ENCODE data around the gene MCTP1. TPM values are rescaled to one million over a fixed set of nuclear protein-coding genes. Genes with fewer than 3 reads are reported as not detected.
"Not testable (repeated sequence)": the region's sequence is repeated elsewhere in the genome, so short reads cannot be mapped to it uniquely, and the experiment has no call there.

The MCTP1 gene
- total RNA-seq, 4 donors from 2014 or later = 3.5 to 19.8 (median 5.8) TPM

DNA sequence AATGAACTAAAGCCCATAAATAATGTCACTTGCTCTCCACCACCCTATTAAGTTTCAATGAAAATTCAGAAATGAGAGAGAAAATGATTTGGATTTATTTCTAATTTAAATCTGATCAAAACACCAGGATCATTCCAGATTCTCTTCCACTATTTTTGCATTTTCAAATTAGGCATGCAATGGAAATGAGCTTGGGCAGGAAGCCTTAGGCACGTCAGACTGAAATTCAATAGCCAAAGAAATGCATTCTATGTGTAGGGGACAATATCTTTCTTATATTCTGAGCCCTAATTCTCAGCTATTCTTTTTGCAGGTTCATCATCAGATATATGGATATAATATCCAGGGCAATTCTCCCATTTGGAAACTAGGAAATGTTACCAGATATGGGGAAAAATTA, 132.8 kb downstream of the MCTP1 start:
- Histone ChIP-seq H3K27ac (no peak overlapping the region), H3K4me3 (peak overlapping the region in 1 of 4 donors; percentile 21), H3K27me3 (no peaks in the 10 kb centered on the region), H3K4me1 (no peaks in the 10 kb centered on the region), H3K9me3 (peaks cover 0 to 5% (median 0%) of the 10 kb centered on the region in 3 donors), H3K36me3 (no peaks in the 10 kb centered on the region)
- intact Hi-C loops (cut with DNase I) = no loop called here
- TF ChIP-seq, protein P1, sequence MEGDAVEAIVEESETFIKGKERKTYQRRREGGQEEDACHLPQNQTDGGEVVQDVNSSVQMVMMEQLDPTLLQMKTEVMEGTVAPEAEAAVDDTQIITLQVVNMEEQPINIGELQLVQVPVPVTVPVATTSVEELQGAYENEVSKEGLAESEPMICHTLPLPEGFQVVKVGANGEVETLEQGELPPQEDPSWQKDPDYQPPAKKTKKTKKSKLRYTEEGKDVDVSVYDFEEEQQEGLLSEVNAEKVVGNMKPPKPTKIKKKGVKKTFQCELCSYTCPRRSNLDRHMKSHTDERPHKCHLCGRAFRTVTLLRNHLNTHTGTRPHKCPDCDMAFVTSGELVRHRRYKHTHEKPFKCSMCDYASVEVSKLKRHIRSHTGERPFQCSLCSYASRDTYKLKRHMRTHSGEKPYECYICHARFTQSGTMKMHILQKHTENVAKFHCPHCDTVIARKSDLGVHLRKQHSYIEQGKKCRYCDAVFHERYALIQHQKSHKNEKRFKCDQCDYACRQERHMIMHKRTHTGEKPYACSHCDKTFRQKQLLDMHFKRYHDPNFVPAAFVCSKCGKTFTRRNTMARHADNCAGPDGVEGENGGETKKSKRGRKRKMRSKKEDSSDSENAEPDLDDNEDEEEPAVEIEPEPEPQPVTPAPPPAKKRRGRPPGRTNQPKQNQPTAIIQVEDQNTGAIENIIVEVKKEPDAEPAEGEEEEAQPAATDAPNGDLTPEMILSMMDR (IDR thresholded peaks at IDR 0.05) = no peak
- TF ChIP-seq POLR2A (IDR thresholded peaks at IDR 0.05) = no peak
- DNase-seq = no peak
- 41 to 45% methylated on average over 1 of the region's 1 CpG for WGBS, 2 donors

DNA sequence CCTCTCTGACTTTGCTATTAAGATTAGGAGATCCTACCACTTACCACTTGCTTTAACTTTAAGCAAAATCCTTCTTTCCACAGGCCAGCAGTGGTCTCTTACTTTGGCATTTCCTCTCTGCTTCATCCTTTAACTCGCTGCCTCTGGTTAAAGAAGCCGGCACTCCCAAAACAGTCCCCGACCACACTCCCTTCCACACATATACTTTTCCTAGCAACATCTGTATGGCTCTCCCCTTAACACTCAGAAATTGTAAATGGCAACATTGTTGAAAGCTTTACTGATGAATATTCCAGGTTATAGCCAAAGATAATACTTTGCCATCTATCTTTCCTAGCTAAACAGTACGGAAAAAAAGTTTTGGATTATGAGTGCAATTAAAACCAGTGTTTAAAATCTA, 133.2 kb downstream of the MCTP1 start:
- no peak for TF ChIP-seq POLR2A (IDR thresholded peaks at IDR 0.05)
- TF ChIP-seq, protein P1 (IDR thresholded peaks at IDR 0.05) = no peak
- Histone ChIP-seq H3K27ac (no peak overlapping the region), H3K27me3 (no peaks in the 10 kb centered on the region), H3K4me1 (no peaks in the 10 kb centered on the region), H3K36me3 (no peaks in the 10 kb centered on the region), H3K4me3 (no peak overlapping the region), H3K9me3 (peaks cover 0 to 5% (median 0%) of the 10 kb centered on the region in 3 donors)
- WGBS, 2 donors = 72 to 80% methylated on average over 4 of the region's 4 CpGs
- DNase-seq = no peak
- intact Hi-C loops (cut with DNase I) = no loop called here

DNA sequence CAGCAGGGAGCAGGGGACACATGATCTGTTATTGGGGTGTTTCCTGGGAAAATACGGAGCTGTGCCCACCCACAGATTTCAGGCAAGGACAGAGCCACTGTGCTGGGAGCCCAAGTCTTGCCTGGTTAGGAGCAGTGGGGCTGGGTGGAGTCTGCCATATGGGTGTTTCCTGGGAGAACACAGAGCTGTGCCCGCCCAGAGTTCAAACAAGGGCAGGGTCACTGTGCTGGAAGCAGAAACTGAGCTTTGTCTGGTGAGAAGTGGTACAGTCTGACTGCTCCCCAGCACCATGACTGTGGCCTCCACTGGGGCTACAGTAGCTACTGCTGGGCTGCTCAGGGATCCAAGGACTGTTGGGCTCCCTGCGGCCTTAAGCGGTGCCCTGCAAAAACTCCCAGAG, 135.5 kb downstream of the MCTP1 start:
- Histone ChIP-seq H3K4me3 (no peak overlapping the region), H3K4me1 (no peaks in the 10 kb centered on the region), H3K27ac (no peak overlapping the region), H3K27me3 (no peaks in the 10 kb centered on the region), H3K9me3 (peaks cover 0 to 5% (median 0%) of the 10 kb centered on the region in 3 donors), H3K36me3 (no peaks in the 10 kb centered on the region)
- WGBS, 2 donors = 80 to 100% methylated on average over 2 of the region's 4 CpGs
- intact Hi-C loops (cut with DNase I) = no loop called here
- no peak for TF ChIP-seq POLR2A (IDR thresholded peaks at IDR 0.05)
- TF ChIP-seq, protein P1 (IDR thresholded peaks at IDR 0.05) = no peak
- DNase-seq = no peak

DNA sequence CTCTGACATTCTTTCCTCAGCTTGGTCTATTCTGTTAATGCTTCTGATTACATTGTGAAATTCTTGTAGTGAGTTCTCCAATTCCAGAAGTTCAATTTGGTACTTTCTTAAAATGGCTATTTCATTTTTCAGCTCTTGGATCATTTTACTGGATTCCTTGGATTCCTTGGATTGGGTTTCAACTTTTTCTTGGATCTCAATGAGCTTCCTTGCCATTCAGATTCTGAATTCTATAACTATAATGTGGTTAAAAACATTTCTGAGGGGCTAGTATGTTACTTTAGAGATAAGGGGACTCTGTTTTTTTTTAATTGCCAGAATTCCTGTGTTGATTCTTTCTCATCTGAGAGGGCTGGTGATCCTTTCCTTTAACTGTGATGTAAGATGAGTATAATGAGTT, 136.4 kb downstream of the MCTP1 start:
- TF ChIP-seq, protein P1 (IDR thresholded peaks at IDR 0.05) = no peak
- TF ChIP-seq POLR2A (IDR thresholded peaks at IDR 0.05) = no peak
- no peaks in the 10 kb centered on the region for H3K4me1 ChIP-seq
- no peaks in the 10 kb centered on the region for H3K36me3 ChIP-seq
- DNase-seq = no peak
- peaks cover 0 to 5% (median 0%) of the 10 kb centered on the region in 3 donors for H3K9me3 ChIP-seq
- intact Hi-C loops (cut with DNase I) = no loop called here
- no peak overlapping the region for H3K4me3 ChIP-seq
- H3K27me3 ChIP-seq = no peaks in the 10 kb centered on the region
- H3K27ac ChIP-seq = no peak overlapping the region

DNA sequence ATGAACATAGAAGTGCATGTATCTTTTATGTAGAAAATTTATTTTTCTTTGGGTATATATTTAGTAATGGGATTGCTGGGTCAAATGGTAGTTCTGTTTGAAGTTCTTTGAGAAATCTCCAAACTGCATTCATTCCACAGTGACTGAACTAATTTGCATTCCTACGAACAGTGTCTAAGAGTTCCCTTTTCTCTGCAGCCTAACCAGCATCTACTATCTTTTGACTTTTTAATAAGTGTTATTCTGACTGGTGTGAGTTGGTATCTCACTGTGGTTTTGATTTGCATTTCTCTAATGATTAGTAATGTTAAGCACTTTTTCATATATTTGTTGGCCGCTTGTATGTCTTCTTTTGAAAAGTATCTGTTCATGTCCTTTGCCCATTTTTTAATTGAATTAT, 141.0 kb downstream of the MCTP1 start:
- H3K4me1 ChIP-seq; intact Hi-C loops (cut with DNase I); DNase-seq; H3K36me3 ChIP-seq; H3K27ac ChIP-seq; H3K9me3 ChIP-seq; H3K27me3 ChIP-seq; H3K4me3 ChIP-seq: not testable (repeated sequence)
- 71 to 81% methylated on average over 2 of the region's 2 CpGs for WGBS, 2 donors

DNA sequence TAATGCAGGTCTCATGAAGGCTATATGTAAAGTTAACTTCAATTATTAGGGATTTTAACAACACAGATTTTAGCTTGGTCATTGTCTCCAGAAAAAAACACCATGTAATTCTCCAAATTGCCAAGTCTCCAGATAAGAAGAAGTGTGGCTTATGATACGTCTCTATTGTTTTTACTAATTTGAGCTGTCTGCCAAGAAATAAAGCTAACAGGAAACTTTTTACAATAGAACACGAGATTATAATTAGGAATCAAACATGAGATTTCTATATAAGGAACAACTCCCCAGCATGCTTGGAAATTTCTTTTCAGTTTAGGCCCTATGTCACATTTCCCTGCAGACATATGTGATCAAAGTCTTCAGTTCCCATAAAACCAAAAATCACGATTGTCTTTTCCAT, 142.7 kb downstream of the MCTP1 start:
- DNase-seq = no peak
- Histone ChIP-seq H3K36me3 (no peaks in the 10 kb centered on the region), H3K27me3 (no peaks in the 10 kb centered on the region), H3K4me3 (no peak overlapping the region), H3K9me3 (no peaks in the 10 kb centered on the region), H3K4me1 (no peaks in the 10 kb centered on the region), H3K27ac (peak overlapping the region in 1 of 4 donors; percentile 5)
- intact Hi-C loops (cut with DNase I) = no loop called here
- 42 to 63% methylated on average over 3 of the region's 3 CpGs for WGBS, 2 donors
- TF ChIP-seq, protein P1 (IDR thresholded peaks at IDR 0.05) = no peak
- TF ChIP-seq POLR2A (IDR thresholded peaks at IDR 0.05) = no peak
